Stomach (tissue), 9 donors: ENCODE data around the gene TENM3. TPM values are rescaled to one million over a fixed set of nuclear protein-coding genes. Genes with fewer than 3 reads are reported as not detected.

Source experiments
- DNase-seq, 2 donors: peaks; one replicate each; pipeline versions ENCODE4 v3.0.0 to v3.0.0-alpha.2; 2013 to 2019
- H3K27ac ChIP-seq, 5 donors: fragments of 200-600 bp in 4 of 5; sonication (generic) in 4 of 5; one replicate each; pipeline ENCODE4 v1.5.1; 2013 to 2019; ENCODE audit warnings: mild to moderate bottlenecking in 1 of 5, moderate library complexity in 1 of 5
- H3K27me3 ChIP-seq, 3 donors: fragments of 200-600 bp; sonication (generic); one replicate each; pipeline ENCODE4 v1.5.1; 2017 to 2019; ENCODE audit warnings: mixed run types in 1 of 3
- H3K36me3 ChIP-seq, 4 donors: fragments of 200-600 bp; sonication (generic); 1 replicate in 3 of 4; 2 replicates in 1 of 4; pipeline ENCODE4 v1.5.1; 2016 to 2019
- H3K4me1 ChIP-seq, 4 donors: fragments of 200-600 bp; sonication (generic); one replicate each; pipeline ENCODE4 v1.5.1; 2016 to 2019
- H3K4me3 ChIP-seq, 4 donors: fragments of 200-600 bp; sonication (generic) in 3 of 4; one replicate each; pipeline ENCODE4 v1.5.1; 2016 to 2019; ENCODE audit warnings: mild to moderate bottlenecking in 1 of 4
- H3K9me3 ChIP-seq, 4 donors: fragments of 200-600 bp; sonication (generic); one replicate each; pipeline ENCODE4 v1.5.1; 2016 to 2019
- EP300 ChIP-seq: sonication (generic); formaldehyde crosslinking; IDR thresholded peaks from one replicate; pipeline ENCODE4 v1.6.1; 2017; ENCODE audit warnings: antibody characterized with exemption
- POLR2A ChIP-seq, 4 donors: fragments of 450-650 bp; IDR thresholded peaks; one replicate each; pipeline ENCODE4 v1.6.1; 2016; ENCODE audit warnings: antibody characterized with exemption in 4 of 4, control low read depth in 2 of 4, mild to moderate bottlenecking in 1 of 4, moderate library complexity in 1 of 4
- POLR2AphosphoS5 ChIP-seq, 3 donors: sonication (generic); formaldehyde crosslinking; IDR thresholded peaks; one replicate each; pipeline ENCODE4 v1.6.1; 2016; ENCODE audit warnings: antibody characterized with exemption in 3 of 3
- WGBS, 5 donors: extraction: QIAGEN DNeasy Blood & Tissue Kit in 3 of 5; methylation state at CpG; one replicate each; pipeline versions ENCODE4 v1.1.5 to v1.1.7; 2013 to 2018; 5-methylcytosine and 5-hydroxymethylcytosine counted together
- intact Hi-C: fragments of 100-400 bp; cut with DNase I; formaldehyde crosslinking; loops from one replicate; pipeline ENCODE4 v1.15.1; 2023; ENCODE audit warnings: low total_unique reads
- polyA plus RNA-seq, 3 donors: library from polyadenylated mRNA; stranded (reverse); fragments of 200-250 nt; gene quantifications; one replicate each; pipeline ENCODE4 v1.2.3, GENCODE V29; 2013
- total RNA-seq, 5 donors: library from RNA; depleted of rRNA; stranded (reverse); fragments of >200 nt; gene quantifications; one replicate each; pipeline versions ENCODE4 v1.1.0 to v1.2.3, GENCODE V29; 2014 to 2016
- TF ChIP-seq, protein P1 (sequence below), 7 experiments: fragments of 450-650 bp in 4 of 7; fragments of 200-600 bp in 3 of 7; sonication (generic) in 3 of 7; IDR thresholded peaks; one replicate each; pipeline ENCODE4 v1.5.1; 2016 to 2019; ENCODE audit warnings: antibody characterized with exemption in 7 of 7, control low read depth in 2 of 7, mild to moderate bottlenecking in 1 of 7
- donor health status: healthy with polysubstance abuse.
- donor health status: Bipolar disorder and iron deficiency.
- donor health status: healthy.

The TENM3 gene
- total and polyA plus RNA-seq, 8 donors: under 0.01 to 8.3 (median 0.44) TPM

DNA sequence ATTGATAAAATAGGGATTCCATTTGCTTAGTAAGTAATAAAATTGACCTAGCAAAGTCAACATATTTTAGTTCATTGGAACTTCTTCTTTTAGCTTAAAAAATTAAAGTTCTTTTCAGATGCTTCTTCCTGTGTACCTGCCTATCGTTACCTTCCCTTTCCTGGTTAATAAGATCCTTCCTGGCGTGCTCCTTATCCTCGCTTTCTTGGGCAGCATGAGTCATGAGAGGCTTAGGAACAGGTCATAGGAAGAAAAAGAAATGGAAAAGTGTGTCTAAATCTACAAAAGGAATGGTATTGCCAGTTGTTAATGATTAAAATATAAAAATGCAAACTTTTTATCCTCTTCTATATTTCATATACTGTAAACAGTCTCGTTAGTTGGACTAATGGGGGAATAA, 503.7 kb downstream of the TENM3 start:
- Histone ChIP-seq H3K9me3 (peaks cover 0 to 4% (median 0%) of the 10 kb centered on the region in 4 donors), H3K4me3 (no peak overlapping the region), H3K36me3 (no peaks in the 10 kb centered on the region), H3K27ac (no peak overlapping the region), H3K4me1 (no peaks in the 10 kb centered on the region), H3K27me3 (no peaks in the 10 kb centered on the region)
- TF ChIP-seq POLR2A (IDR thresholded peaks at IDR 0.05) (no peak), EP300 (no peak), POLR2AphosphoS5 (IDR thresholded peaks at IDR 0.05) (no peak)
- TF ChIP-seq, protein P1, sequence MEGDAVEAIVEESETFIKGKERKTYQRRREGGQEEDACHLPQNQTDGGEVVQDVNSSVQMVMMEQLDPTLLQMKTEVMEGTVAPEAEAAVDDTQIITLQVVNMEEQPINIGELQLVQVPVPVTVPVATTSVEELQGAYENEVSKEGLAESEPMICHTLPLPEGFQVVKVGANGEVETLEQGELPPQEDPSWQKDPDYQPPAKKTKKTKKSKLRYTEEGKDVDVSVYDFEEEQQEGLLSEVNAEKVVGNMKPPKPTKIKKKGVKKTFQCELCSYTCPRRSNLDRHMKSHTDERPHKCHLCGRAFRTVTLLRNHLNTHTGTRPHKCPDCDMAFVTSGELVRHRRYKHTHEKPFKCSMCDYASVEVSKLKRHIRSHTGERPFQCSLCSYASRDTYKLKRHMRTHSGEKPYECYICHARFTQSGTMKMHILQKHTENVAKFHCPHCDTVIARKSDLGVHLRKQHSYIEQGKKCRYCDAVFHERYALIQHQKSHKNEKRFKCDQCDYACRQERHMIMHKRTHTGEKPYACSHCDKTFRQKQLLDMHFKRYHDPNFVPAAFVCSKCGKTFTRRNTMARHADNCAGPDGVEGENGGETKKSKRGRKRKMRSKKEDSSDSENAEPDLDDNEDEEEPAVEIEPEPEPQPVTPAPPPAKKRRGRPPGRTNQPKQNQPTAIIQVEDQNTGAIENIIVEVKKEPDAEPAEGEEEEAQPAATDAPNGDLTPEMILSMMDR (IDR thresholded peaks at IDR 0.05): no peak
- 77 to 88% (median 85%) methylated on average over 4 of the region's 4 CpGs for WGBS, 5 donors
- DNase-seq: no peak
- intact Hi-C loops: no loop called here

DNA sequence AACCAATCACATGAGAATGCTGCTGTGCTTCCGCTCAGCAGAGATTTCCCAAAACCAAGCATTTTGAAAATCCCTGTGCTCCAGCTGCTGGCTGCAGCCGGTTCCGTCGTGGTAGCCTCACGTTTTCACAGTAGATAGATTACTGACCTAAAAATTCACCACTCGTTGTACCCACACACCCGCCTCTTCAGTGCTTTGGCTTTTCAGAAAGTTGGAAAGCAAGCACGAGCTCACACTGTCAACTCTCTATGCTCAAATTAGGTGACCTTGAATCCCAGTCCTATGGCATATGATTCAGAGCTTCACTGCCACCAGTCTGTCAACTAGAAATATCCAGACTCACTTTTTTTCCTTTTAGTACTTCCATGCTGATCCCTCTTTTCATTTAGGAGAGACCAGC, 505.1 kb downstream of the TENM3 start:
- DNase-seq: no peak
- Histone ChIP-seq H3K36me3 (no peaks in the 10 kb centered on the region), H3K4me1 (no peaks in the 10 kb centered on the region), H3K4me3 (no peak overlapping the region), H3K27me3 (no peaks in the 10 kb centered on the region), H3K27ac (no peak overlapping the region), H3K9me3 (peaks cover 0 to 4% (median 0%) of the 10 kb centered on the region in 4 donors)
- TF ChIP-seq POLR2A (IDR thresholded peaks at IDR 0.05) (no peak), EP300 (no peak)
- intact Hi-C loops: no loop called here
- WGBS, 5 donors: 80 to 86% (median 84%) methylated on average over 8 of the region's 8 CpGs

DNA sequence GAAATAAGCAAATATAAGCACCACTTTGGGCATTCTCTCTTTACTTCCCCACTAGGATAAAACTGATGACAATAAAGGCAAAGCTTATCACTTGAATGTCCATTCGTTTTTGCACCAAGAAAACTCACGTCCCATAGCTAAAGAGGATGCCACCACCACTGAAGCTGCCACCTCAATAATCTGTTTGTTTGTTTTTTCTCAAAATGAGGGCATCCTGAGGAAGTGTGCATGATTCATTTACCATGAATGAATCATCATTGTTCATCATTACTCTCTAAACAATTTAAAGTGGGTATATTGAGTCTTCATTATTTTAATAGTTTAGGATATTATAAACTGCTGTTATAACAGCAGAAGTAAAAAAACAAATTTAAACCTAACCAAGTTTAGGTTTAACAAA, 505.7 kb downstream of the TENM3 start:
- H3K9me3 ChIP-seq: peaks cover 0 to 4% (median 0%) of the 10 kb centered on the region in 4 donors
- H3K4me3 ChIP-seq: no peak overlapping the region
- H3K27me3 ChIP-seq: no peaks in the 10 kb centered on the region
- H3K27ac ChIP-seq: no peak overlapping the region
- DNase-seq: no peak
- WGBS, 5 donors: 63 to 75% (median 66%) methylated on average over 2 of the region's 2 CpGs
- no peaks in the 10 kb centered on the region for H3K36me3 ChIP-seq
- no peaks in the 10 kb centered on the region for H3K4me1 ChIP-seq
- intact Hi-C loops: no loop called here
- TF ChIP-seq, protein P1 (IDR thresholded peaks at IDR 0.05): no peak
- TF ChIP-seq EP300 (no peak), POLR2AphosphoS5 (IDR thresholded peaks at IDR 0.05) (no peak), POLR2A (IDR thresholded peaks at IDR 0.05) (no peak)

DNA sequence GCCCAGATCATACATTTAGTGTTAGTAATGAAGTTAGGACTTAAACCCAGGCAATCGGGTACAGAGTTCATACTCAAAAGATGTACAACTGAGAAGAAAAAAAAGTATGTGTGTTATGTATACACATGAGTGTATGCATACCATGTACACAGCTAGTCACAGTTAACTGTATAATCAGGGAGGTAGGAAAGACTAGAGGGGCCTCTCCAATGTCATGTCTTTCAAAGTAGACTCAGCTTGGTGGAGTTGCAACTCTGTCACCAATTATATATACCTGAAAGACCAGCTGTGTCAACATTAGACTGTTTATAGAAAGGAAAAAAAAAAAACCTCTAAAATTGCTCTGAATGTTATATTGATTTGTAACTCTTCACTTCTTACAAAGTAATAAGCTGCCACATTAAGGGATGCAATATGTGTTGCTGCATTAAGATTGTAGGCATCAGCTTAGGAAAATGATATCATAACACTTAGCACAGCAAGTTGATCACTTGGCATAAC, 506.5 kb downstream of the TENM3 start:
- no peak overlapping the region for H3K27ac ChIP-seq
- H3K36me3 ChIP-seq: peaks cover 0 to 5% (median 0%) of the 10 kb centered on the region in 4 donors
- 60 to 78% (median 67%) methylated on average over 1 of the region's 1 CpG for WGBS, 5 donors
- no peaks in the 10 kb centered on the region for H3K27me3 ChIP-seq
- H3K4me3 ChIP-seq: no peak overlapping the region
- intact Hi-C loops: no loop called here
- no peaks in the 10 kb centered on the region for H3K4me1 ChIP-seq
- TF ChIP-seq POLR2AphosphoS5 (IDR thresholded peaks at IDR 0.05) (no peak), EP300 (no peak)
- TF ChIP-seq, protein P1 (IDR thresholded peaks at IDR 0.05): no peak
- DNase-seq: no peak
- peaks cover 0 to 4% (median 0%) of the 10 kb centered on the region in 4 donors for H3K9me3 ChIP-seq

DNA sequence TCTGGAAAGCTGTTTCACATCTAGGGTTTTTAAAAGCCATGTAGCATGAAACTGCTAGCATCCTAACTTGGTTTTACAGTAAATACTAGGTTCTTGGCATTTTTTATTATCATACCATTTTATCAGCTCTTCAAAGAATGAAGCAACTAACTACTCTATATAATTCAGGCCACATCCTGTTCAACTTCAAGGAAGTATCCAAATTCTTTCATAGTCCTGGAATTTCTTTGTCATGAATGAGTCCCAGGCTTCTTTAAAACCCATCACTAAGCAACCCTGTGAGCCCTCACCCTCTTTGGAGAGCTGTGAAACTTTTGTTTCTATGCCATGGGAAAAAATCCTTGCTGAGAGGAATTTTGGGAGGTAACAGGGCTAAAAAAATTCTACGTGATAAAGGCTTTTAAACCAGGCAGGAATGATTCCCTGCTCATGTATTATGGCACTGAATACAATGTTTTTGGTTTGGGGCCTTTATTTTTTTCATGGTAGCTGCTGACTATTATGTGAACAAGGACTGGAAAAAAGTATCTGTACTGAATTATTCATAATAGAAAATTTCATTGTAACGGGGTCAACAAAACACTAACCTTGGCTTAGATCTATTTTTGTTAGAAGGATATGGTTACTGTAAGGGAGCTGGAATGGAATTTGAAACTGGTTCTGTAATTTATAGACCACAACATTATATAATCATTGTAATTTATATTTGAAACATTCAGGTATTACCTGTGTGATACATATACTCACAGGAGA, 509.1 kb downstream of the TENM3 start:
- WGBS, 5 donors: 81 to 89% (median 85%) methylated on average over 2 of the region's 2 CpGs
- TF ChIP-seq POLR2AphosphoS5 (IDR thresholded peaks at IDR 0.05) (no peak), POLR2A (IDR thresholded peaks at IDR 0.05) (no peak), EP300 (no peak)
- TF ChIP-seq, protein P1 (IDR thresholded peaks at IDR 0.05): no peak
- DNase-seq: no peak
- Histone ChIP-seq H3K36me3 (peaks cover 0 to 8% (median 0%) of the 10 kb centered on the region in 4 donors), H3K4me1 (no peaks in the 10 kb centered on the region), H3K9me3 (no peaks in the 10 kb centered on the region), H3K27me3 (no peaks in the 10 kb centered on the region), H3K4me3 (no peak overlapping the region), H3K27ac (no peak overlapping the region)
- intact Hi-C loops: no loop called here
